Fibroblast of villous mesenchyme (primary cell): ENCODE results near the gene DAB2IP. TPM values are rescaled to one million over a fixed set of nuclear protein-coding genes. Genes with fewer than 3 reads are reported as not detected.

ENCODE experiments used
- DNase-seq: peaks from one replicate; pipeline ENCODE4 v3.0.0-alpha.2; 2010; ENCODE audit warnings: low read depth
- H3K4me3 ChIP-seq: 2 replicates; pipeline ENCODE4 v1.5.1; 2011; ENCODE audit warnings: low read depth, mild to moderate bottlenecking, low read length
- total RNA-seq: library from RNA; depleted of rRNA; stranded (reverse); fragments of >200 nt; gene quantifications from 2 replicates; pipeline ENCODE4 v1.2.3, GENCODE V29; 2012
- TF ChIP-seq, protein P1 (sequence below): IDR thresholded peaks from 2 replicates; pipeline ENCODE4 v1.5.1; 2012; ENCODE audit warnings: low read depth, mild to moderate bottlenecking, low read length; ENCODE audit not compliant: insufficient read depth

Gene DAB2IP
- total RNA-seq, 1 donor: 47.9 TPM

DNA sequence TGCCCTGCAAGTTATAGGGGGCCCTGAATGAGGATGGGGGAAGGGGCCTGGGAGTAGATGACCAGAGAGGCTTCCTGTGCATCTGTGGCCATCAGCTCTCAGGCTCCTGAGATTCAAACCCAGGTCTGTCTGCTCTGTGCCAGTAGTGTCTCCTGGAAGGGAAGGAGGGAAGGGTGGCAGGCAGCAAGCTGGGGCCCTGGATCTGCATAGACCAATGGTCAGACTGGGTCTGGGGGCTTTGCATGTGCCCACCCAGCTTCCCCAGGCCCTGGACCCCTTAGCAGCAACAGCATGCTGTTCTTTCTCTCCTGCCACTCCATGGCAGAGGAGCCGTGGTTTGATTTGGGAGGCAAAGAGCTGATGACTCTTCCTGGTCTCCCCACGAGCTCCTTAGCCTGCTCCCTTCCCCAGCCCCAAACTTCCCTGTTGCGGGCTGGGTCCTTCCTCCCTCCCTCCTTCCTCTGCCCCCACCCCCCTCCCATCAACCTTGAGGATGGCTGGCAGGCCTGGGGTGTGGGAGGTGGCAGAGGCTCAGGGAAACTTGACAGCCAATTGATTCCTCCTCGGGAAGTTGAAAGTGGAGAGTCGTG lies 31.6 kb downstream of the DAB2IP start:
- H3K4me3 ChIP-seq: no peak overlapping the region
- TF ChIP-seq, protein P1, sequence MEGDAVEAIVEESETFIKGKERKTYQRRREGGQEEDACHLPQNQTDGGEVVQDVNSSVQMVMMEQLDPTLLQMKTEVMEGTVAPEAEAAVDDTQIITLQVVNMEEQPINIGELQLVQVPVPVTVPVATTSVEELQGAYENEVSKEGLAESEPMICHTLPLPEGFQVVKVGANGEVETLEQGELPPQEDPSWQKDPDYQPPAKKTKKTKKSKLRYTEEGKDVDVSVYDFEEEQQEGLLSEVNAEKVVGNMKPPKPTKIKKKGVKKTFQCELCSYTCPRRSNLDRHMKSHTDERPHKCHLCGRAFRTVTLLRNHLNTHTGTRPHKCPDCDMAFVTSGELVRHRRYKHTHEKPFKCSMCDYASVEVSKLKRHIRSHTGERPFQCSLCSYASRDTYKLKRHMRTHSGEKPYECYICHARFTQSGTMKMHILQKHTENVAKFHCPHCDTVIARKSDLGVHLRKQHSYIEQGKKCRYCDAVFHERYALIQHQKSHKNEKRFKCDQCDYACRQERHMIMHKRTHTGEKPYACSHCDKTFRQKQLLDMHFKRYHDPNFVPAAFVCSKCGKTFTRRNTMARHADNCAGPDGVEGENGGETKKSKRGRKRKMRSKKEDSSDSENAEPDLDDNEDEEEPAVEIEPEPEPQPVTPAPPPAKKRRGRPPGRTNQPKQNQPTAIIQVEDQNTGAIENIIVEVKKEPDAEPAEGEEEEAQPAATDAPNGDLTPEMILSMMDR: no peak
- DNase-seq: no peak

DNA sequence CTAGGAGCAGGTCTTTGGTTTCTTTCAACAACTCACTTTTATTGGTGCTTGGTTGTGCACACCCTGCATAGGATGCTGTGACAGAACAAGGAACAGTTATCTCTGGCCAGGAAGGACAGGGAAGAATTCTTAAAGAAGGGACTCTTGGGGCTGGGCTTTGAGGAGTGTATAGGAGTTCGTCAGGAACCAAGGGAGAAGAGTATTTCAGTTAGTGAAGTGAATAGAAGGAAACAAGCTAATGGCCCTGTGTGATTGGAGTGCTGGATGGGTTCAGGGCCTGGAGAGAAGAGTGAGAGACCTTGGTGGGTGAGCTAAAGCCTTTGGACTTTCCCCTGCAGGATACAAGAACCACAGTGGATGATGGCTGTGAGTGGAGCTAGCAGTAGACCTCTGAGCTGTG lies 32.2 kb downstream of the DAB2IP start:
- DNase-seq: no peak
- TF ChIP-seq, protein P1: no peak

DNA sequence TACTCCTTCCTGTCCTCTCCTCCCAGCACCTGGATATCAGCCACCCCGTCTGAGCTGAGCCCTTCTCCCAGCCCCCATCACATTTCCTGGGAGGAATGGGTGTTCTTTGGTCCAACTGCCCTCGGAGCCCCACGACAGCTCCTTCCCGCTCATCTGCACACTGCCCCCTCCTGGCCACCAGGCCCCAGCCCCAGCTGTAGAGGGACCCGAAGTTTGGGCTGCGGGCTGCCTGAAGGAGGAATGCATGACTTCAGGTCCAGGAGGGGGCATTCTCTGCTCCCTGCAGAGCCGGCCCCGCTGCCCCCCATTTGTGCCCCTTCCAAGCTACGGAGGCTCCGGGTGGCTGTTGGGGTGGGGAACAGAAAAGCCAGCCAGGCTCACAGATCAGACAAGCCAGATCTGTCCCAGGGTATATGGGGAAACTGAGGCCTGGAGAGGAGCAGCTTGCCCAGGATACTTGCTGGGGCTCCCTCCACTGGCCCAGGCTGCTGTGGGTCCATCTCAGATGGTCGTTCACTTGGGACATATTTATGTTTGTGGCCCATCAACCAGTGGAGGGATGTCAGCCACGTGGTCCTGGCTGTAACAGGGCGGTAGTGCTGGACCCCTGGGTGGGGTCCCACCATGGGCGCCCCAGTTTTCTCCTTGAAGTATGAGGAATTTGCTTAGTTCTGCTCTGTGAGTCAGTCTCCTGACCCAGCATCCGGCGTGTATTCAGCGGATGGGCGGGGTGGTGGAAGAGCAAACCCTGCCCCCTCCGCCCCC lies 33.1 kb downstream of the DAB2IP start:
- DNase-seq: peak; percentile 32
- TF ChIP-seq, protein P1: peak; percentile 70
- H3K4me3 ChIP-seq: no peak overlapping the region

More for the DNA sequence above, 32.2 kb downstream of the DAB2IP start:
- no peak overlapping the region for H3K4me3 ChIP-seq

DNA sequence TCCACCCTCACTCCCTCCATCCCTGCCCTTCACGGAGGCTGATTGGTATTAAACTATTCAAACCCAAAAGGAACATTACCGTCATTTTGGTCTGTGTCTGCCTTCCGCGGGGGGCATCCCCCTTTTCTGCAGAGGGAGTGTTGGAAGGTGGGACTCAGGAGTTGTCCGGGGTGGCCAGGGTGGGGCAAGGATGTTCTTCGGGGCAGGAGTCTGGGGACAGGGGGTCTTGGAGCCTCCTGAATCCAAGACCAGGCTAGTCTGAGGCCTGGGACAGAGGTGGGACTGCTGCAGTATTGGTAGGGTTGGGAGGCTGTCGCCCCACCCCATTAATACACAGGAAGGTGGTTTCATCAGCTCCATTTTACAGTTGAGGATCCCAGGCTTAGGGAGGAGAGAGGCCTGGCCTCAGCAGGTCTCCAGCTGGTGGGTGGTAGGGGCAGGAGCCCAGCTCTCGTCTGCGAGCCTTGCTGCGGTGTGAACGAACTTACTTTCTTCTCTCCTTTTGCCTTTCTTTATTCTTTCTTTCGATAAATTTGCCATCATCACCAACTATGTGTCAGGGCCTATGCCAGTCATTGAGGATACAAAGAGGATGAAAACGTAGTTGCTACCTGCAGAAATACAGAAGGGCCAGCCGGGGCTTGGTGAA lies 33.8 kb downstream of the DAB2IP start:
- TF ChIP-seq, protein P1: no peak
- no peak for DNase-seq
- H3K4me3 ChIP-seq: no peak overlapping the region

DNA sequence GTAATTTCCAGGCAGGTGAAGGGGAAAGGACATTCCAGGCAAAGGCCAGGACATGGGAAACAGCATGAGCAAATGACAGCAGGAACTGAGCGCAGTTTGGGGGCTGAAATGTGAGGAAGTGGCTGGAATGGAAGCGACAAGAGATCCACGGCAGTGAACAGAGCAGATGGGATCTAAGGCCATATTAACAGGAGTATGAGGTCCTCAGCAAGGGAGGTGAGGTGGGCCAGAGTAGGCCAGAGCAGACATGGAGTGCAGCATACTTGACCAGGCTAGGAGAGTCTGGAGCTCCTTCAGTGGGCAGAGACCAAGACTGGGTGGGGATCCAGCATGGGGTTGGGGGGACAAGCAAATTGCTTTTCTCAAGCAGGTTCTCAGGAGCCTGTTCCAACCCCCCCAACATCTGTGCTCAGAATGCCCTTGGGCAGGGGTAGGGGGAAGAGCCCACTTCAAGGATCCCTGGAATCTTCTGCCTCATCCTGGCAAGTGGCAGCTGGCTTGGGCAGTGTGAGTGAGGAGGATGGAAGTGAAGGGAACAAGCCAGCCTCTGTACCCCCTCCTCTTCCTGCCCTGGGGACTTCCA lies 34.5 kb downstream of the DAB2IP start:
- TF ChIP-seq, protein P1: no peak
- no peak for DNase-seq

DNA sequence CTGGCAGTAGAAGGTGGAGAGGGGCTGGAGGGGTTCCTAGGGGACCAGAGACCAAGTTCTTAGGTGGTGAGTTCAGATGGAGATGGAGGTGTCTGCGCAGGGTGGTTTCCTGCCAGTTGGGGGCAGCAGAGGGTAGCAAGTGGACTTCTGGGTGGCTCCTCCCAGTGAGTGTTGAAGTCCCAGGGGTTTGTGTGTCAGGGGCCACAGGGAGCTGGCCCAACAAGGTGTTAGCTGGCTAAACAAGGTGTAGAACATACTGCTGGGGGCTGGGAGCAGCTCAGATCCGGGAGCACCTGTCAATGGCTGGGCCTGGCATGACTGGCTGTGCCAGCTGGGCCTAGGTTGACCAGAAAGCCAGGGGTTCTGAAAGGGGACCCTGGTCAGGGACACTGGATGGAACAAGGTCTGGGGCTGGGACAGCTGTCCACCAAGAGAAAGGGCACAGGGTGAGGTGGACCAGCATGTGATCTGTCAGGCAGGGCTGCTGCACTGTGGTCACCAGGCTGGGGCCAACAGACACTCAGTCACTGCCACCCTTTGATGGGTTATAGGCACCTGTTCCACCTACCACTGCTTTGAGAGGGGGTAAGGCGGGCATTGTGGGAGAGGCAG lies 35.6 kb downstream of the DAB2IP start:
- H3K4me3 ChIP-seq: no peak overlapping the region
- TF ChIP-seq, protein P1: peak; percentile 94
- DNase-seq: peak; percentile 70

More for the DNA sequence above, 34.5 kb downstream of the DAB2IP start:
- no peak overlapping the region for H3K4me3 ChIP-seq
